A673 (cell line): ENCODE data around the gene CENPX.
A peak's percentile ranks its signal among the peaks of the same experiment; 100 is the strongest.

ENCODE experiments used
- EZH2 ChIP-seq: fragments of 200-600 bp; sonication (generic); IDR thresholded peaks from 2 replicates; pipeline ENCODE4 v1.6.1; 2017; ENCODE audit warnings: borderline replicate concordance, low read depth, mild to moderate bottlenecking, mixed read lengths, antibody characterized with exemption, low read length; ENCODE audit not compliant: poor library complexity, severe bottlenecking
- TF ChIP-seq, protein P1 (sequence below): fragments of 300-800, 200-600 bp; sonication (generic); conservative IDR thresholded peaks from 2 replicates; pipeline ENCODE4 v1.5.1; 2017; ENCODE audit warnings: low read depth, mild to moderate bottlenecking, antibody characterized with exemption, low read length, moderate library complexity, mixed read lengths

DNA sequence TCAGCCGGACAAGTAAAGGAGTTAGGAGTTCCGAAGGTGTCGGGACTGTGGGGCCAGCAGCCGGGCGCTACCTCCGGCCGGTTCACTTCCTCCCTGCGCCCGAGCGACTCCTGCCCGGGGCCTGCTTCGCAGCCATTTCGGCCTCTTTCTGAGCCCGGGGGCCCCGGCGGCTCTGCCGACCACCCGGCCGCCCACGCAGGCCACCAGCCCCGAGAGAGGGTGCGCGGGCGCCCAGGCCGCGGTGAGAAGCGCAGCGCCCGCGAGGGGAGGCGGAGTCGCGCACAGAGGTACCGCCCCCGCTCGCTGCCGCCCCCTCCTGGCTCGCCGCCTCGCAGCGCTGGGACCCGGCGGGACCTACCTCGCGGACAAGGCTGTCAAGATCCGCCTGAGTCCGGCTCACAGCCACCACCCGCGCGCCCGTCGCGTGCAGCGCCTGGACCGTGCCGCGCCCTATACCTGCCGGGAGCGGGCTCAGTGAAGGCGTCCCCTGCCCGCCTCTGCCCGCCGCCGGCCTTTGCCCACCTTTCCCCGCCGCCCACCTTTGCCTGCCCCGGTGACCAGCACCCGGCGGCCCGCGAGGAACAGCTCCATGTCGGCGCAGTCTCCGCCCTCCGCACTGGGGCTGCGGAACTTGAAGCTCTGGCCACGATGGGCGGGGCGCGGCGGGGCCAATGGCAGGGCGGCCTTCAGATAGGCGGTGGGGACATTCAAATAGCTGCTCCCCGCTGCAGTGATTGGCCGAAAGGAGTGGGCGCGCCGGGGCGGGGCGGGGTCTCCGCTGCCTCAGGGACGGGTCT is 14.6 kb upstream of the CENPX start, which contains the start of gene DCXR:
- TF ChIP-seq, protein P1, sequence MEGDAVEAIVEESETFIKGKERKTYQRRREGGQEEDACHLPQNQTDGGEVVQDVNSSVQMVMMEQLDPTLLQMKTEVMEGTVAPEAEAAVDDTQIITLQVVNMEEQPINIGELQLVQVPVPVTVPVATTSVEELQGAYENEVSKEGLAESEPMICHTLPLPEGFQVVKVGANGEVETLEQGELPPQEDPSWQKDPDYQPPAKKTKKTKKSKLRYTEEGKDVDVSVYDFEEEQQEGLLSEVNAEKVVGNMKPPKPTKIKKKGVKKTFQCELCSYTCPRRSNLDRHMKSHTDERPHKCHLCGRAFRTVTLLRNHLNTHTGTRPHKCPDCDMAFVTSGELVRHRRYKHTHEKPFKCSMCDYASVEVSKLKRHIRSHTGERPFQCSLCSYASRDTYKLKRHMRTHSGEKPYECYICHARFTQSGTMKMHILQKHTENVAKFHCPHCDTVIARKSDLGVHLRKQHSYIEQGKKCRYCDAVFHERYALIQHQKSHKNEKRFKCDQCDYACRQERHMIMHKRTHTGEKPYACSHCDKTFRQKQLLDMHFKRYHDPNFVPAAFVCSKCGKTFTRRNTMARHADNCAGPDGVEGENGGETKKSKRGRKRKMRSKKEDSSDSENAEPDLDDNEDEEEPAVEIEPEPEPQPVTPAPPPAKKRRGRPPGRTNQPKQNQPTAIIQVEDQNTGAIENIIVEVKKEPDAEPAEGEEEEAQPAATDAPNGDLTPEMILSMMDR: peak; percentile 72
- no peak for TF ChIP-seq EZH2
